ENCODE measurements around the gene RAI1.

The RAI1 gene

DNA sequence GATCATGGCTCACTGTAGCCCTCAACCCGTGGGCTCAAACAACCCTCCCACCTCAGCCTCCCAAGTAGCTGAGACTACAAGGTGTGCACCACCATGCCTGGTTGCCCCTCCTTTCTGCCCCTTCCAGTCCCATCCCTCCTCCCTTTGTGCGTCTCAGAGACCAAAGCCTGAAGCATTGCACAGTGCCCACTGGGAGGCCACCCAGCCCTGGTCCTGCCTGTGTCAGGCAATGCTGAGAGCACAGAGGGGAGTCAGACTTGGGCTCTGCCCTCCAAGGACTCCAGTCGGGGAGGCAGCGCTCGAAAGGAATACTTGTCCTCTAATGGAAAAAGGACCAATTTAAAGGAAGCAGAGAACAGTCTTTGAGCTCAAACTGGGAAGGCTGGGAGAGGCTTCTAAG lies 20.4 kb downstream of the RAI1 start:
- ChIA-PET CTCF (no interaction called here), POLR2A (ENCODE audit: low non-redundant PET) (no interaction called here)
- TF ChIP-seq, protein P1, sequence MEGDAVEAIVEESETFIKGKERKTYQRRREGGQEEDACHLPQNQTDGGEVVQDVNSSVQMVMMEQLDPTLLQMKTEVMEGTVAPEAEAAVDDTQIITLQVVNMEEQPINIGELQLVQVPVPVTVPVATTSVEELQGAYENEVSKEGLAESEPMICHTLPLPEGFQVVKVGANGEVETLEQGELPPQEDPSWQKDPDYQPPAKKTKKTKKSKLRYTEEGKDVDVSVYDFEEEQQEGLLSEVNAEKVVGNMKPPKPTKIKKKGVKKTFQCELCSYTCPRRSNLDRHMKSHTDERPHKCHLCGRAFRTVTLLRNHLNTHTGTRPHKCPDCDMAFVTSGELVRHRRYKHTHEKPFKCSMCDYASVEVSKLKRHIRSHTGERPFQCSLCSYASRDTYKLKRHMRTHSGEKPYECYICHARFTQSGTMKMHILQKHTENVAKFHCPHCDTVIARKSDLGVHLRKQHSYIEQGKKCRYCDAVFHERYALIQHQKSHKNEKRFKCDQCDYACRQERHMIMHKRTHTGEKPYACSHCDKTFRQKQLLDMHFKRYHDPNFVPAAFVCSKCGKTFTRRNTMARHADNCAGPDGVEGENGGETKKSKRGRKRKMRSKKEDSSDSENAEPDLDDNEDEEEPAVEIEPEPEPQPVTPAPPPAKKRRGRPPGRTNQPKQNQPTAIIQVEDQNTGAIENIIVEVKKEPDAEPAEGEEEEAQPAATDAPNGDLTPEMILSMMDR (conservative IDR thresholded peaks at IDR 0.05; ENCODE audit: low read depth), result no peak
- H3K27ac ChIP-seq, result peak overlapping the region; percentile 49
- no peak for DNase-seq (ENCODE audit: low spot score)

- POLR2A ChIA-PET (ENCODE audit: low non-redundant PET), result no interaction called here
- no peak for DNase-seq (ENCODE audit: low spot score)
- TF ChIP-seq, protein P1 (conservative IDR thresholded peaks at IDR 0.05; ENCODE audit: low read depth), result no peak
- H3K27ac ChIP-seq, result peak overlapping the region; percentile 49
- CTCF ChIA-PET, result no interaction called here
Observed at GRCh38 chr17:17702449-17703139, 21.3 kb downstream of the RAI1 start.

GRCh38 chr17:17703140-17703919 lies 22.1 kb downstream of the RAI1 start:
- H3K27ac ChIP-seq, result peak overlapping the region; percentile 49
- POLR2A ChIA-PET (ENCODE audit: low non-redundant PET), result no interaction called here
- no peak for DNase-seq (ENCODE audit: low spot score)
- CTCF ChIA-PET, result no interaction called here
- TF ChIP-seq, protein P1 (conservative IDR thresholded peaks at IDR 0.05; ENCODE audit: low read depth), result no peak

DNA sequence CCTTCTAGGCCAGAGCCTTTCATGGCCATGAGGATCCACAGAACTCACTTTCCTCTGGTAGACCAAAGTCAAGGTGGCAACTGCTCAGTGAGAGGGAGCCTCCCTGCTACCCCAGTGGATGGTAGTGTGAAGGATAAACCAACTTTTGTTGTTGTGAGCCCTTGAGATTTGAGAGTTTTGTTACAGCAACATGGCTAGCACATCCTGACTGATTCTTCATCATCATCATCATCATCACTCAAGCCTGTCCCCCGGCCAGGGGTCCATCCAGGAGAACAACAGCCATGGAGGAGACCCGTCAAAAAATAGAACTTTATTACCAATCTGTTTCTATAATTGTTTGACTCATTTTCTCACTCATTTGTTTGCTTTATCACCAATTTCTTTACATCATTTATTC lies 23.7 kb downstream of the RAI1 start:
- ChIA-PET POLR2A (ENCODE audit: low non-redundant PET) (no interaction called here), CTCF (no interaction called here)
- TF ChIP-seq, protein P1 (conservative IDR thresholded peaks at IDR 0.05; ENCODE audit: low read depth), result no peak
- H3K27ac ChIP-seq, result peak overlapping the region; percentile 49; the same call in 1 of the 2 replicates
- no peak for DNase-seq (ENCODE audit: low spot score)

GRCh38 chr17:17706140-17707060 lies 25.1 kb downstream of the RAI1 start:
- peak overlapping the region; percentile 89 for H3K27ac ChIP-seq
- TF ChIP-seq, protein P1 (conservative IDR thresholded peaks at IDR 0.05; ENCODE audit: low read depth), result no peak
- DNase-seq (ENCODE audit: low spot score), result no peak
- ChIA-PET CTCF (interaction anchor here (0.5 kb wide), 1 partner anchor 80 kb away, joined by 3 read pairs; no protein-coding TSS in a partner anchor), POLR2A (ENCODE audit: low non-redundant PET) (no interaction called here)

GRCh38 chr17:17708295-17708694 lies 27.0 kb downstream of the RAI1 start:
- no peak for DNase-seq (ENCODE audit: low spot score)
- TF ChIP-seq, protein P1 (conservative IDR thresholded peaks at IDR 0.05; ENCODE audit: low read depth), result no peak
- POLR2A ChIA-PET (ENCODE audit: low non-redundant PET), result interaction anchor here (0.8 kb wide), 1 partner anchor 13 kb away, joined by 4 read pairs; no protein-coding TSS in a partner anchor
- peak overlapping the region; percentile 89 for H3K27ac ChIP-seq
- CTCF ChIA-PET, result no interaction called here
